Liver (tissue), 9 donors: ENCODE results near the gene SLC22A5. TPM values are rescaled to one million over a fixed set of nuclear protein-coding genes. Genes with fewer than 3 reads are reported as not detected.

ENCODE experiments used
- DNase-seq: peaks from one replicate; pipeline ENCODE4 v3.0.0-alpha.2; 2017; ENCODE audit warnings: low spot score
- H3K27ac ChIP-seq, 2 donors: one replicate each; pipeline ENCODE4 v1.7.0; 2013; ENCODE audit warnings: inconsistent platforms in 2 of 2, low read length in 2 of 2, control low read depth in 1 of 2, low read depth in 1 of 2, mild to moderate bottlenecking in 1 of 2
- H3K27me3 ChIP-seq, 4 donors: one replicate each; pipeline versions ENCODE4 v1.6.1 to v1.7.0; 2013; ENCODE audit warnings: low read length in 3 of 4, inconsistent platforms in 1 of 4, mild to moderate bottlenecking in 1 of 4, moderate library complexity in 1 of 4; ENCODE audit not compliant: control insufficient read depth in 4 of 4, insufficient read depth in 4 of 4
- H3K36me3 ChIP-seq, 4 donors: one replicate each; pipeline versions ENCODE4 v1.6.1 to v1.7.0; 2013; ENCODE audit warnings: low read length in 3 of 4, mild to moderate bottlenecking in 3 of 4, low read depth in 1 of 4, moderate library complexity in 1 of 4; ENCODE audit not compliant: control insufficient read depth in 4 of 4, insufficient read depth in 3 of 4
- H3K4me1 ChIP-seq, 4 donors: one replicate each; pipeline versions ENCODE4 v1.6.1 to v1.7.0; 2013; ENCODE audit warnings: low read length in 3 of 4, mild to moderate bottlenecking in 3 of 4, moderate library complexity in 1 of 4; ENCODE audit not compliant: control insufficient read depth in 4 of 4, insufficient read depth in 4 of 4
- H3K4me3 ChIP-seq, 3 donors: one replicate each; pipeline versions ENCODE4 v1.6.1 to v1.7.0; 2013; ENCODE audit warnings: low read length in 3 of 3, control low read depth in 1 of 3, low read depth in 1 of 3, mild to moderate bottlenecking in 1 of 3
- H3K9ac ChIP-seq, 2 donors: one replicate each; pipeline ENCODE4 v1.7.0; 2013; ENCODE audit warnings: low read length in 2 of 2, mild to moderate bottlenecking in 2 of 2, moderate library complexity in 2 of 2, control low read depth in 1 of 2, low read depth in 1 of 2
- H3K9me3 ChIP-seq, 4 donors: one replicate each; pipeline versions ENCODE4 v1.6.1 to v1.7.0; 2013; ENCODE audit warnings: low read length in 3 of 4; ENCODE audit not compliant: control insufficient read depth in 4 of 4
- ATF3 ChIP-seq: IDR thresholded peaks from 2 replicates; pipeline ENCODE4 v1.6.1; 2016; ENCODE audit warnings: antibody characterized with exemption
- CTCF ChIP-seq: fragments of 150-350 bp; IDR thresholded peaks from 2 replicates; pipeline ENCODE4 v1.5.1; 2017; ENCODE audit warnings: improper control_type of control experiment, low read depth, low read length; ENCODE audit not compliant: missing input control
- EGR1 ChIP-seq, 2 donors: IDR thresholded peaks; 2 replicates each; pipeline ENCODE4 v1.6.1; 2016 to 2018; ENCODE audit warnings: antibody characterized with exemption in 2 of 2, low read depth in 2 of 2
- FOXA1 ChIP-seq: IDR thresholded peaks from 2 replicates; pipeline ENCODE4 v1.6.1; 2016; ENCODE audit warnings: antibody characterized with exemption
- FOXA2 ChIP-seq: IDR thresholded peaks from 2 replicates; pipeline ENCODE4 v1.6.1; 2016; ENCODE audit warnings: antibody characterized with exemption
- GABPA ChIP-seq, 2 donors: IDR thresholded peaks in 1 of 2; conservative IDR thresholded peaks in 1 of 2; 2 replicates each; pipeline ENCODE4 v1.6.1; 2016; ENCODE audit warnings: antibody characterized with exemption in 2 of 2, mild to moderate bottlenecking in 1 of 2, moderate library complexity in 1 of 2
- HNF4A ChIP-seq, 2 donors: conservative IDR thresholded peaks; 2 replicates each; pipeline ENCODE4 v1.6.1; 2016; ENCODE audit warnings: antibody characterized with exemption in 2 of 2, mild to moderate bottlenecking in 2 of 2
- HNF4G ChIP-seq: IDR thresholded peaks from 2 replicates; pipeline ENCODE4 v1.6.1; 2016; ENCODE audit warnings: antibody characterized with exemption
- JUND ChIP-seq, 2 donors: IDR thresholded peaks; 2 replicates each; pipeline ENCODE4 v1.6.1; 2016; ENCODE audit warnings: antibody characterized with exemption in 2 of 2
- MAX ChIP-seq: IDR thresholded peaks from 2 replicates; pipeline ENCODE4 v1.6.1; 2016; ENCODE audit warnings: antibody characterized with exemption
- NR2F2 ChIP-seq: IDR thresholded peaks from 2 replicates; pipeline ENCODE4 v1.6.1; 2016; ENCODE audit warnings: antibody characterized with exemption
- RAD21 ChIP-seq, 2 donors: IDR thresholded peaks; 2 replicates each; pipeline ENCODE4 v1.6.1; 2016; ENCODE audit warnings: antibody characterized with exemption in 2 of 2, mild to moderate bottlenecking in 2 of 2
- REST ChIP-seq: IDR thresholded peaks from 2 replicates; pipeline ENCODE4 v1.6.1; 2016; ENCODE audit warnings: antibody characterized with exemption, mild to moderate bottlenecking
- RXRA ChIP-seq, 2 donors: IDR thresholded peaks; 2 replicates each; pipeline ENCODE4 v1.6.1; 2017 to 2018; ENCODE audit warnings: antibody characterized with exemption in 2 of 2, mild to moderate bottlenecking in 1 of 2
- SP1 ChIP-seq: IDR thresholded peaks from 2 replicates; pipeline ENCODE4 v1.6.1; 2018; ENCODE audit warnings: antibody characterized with exemption, mild to moderate bottlenecking
- TAF1 ChIP-seq: conservative IDR thresholded peaks from 2 replicates; pipeline ENCODE4 v1.6.1; 2016; ENCODE audit warnings: antibody characterized with exemption, mild to moderate bottlenecking
- YY1 ChIP-seq: IDR thresholded peaks from 2 replicates; pipeline ENCODE4 v1.6.1; 2016; ENCODE audit warnings: antibody characterized with exemption, mild to moderate bottlenecking
- ZBTB33 ChIP-seq: IDR thresholded peaks from 2 replicates; pipeline ENCODE4 v1.6.1; 2016; ENCODE audit warnings: antibody characterized with exemption
- WGBS: extraction: QIAGEN DNeasy Blood & Tissue Kit; methylation state at CpG from one replicate; pipeline ENCODE4 v1.1.7; 2013; 5-methylcytosine and 5-hydroxymethylcytosine counted together
- polyA plus RNA-seq, 2 donors: library from polyadenylated mRNA; stranded (reverse) in 1 of 2; unstranded in 1 of 2; fragments of 200-250 nt in 1 of 2; fragments of >200 nt in 1 of 2; fragmentation: Nextera tagmentation in 1 of 2; extraction: Ambion mirVana in 1 of 2; gene quantifications; one replicate each; pipeline versions ENCODE4 v1.2.1 to v1.2.3, GENCODE V29; 2013 to 2015
- total RNA-seq, 2 donors: library from RNA; depleted of rRNA; stranded (reverse); fragments of >200 nt; gene quantifications; one replicate each; pipeline ENCODE4 v1.2.3, GENCODE V29; 2014
- donor health status: healthy.
- donor health status: healthy.
- donor health status: healthy.
- donor health status: healthy.
- donor health status: healthy.

The SLC22A5 gene
- total and polyA plus RNA-seq, 4 donors: 3.4 to 12.7 (median 8.5) TPM

- WGBS: 78% methylated on average over 3 of the region's 3 CpGs
These were observed 48.3 kb upstream of the SLC22A5 start for GRCh38 chr5:132321109-132321721.

More at GRCh38 chr5:132321109-132321721, 48.3 kb upstream of the SLC22A5 start:
- Histone ChIP-seq H3K27me3 (no peaks in the 10 kb centered on the region), H3K9me3 (no peaks in the 10 kb centered on the region), H3K4me3 (no peak overlapping the region), H3K9ac (no peak overlapping the region), H3K4me1 (peaks cover 0 to 19% (median 8%) of the 10 kb centered on the region in 4 donors), H3K36me3 (peaks cover 0 to 8% (median 3%) of the 10 kb centered on the region in 4 donors), H3K27ac (no peak overlapping the region)
- TF ChIP-seq RXRA (IDR thresholded peaks at IDR 0.05) (peak; percentile 6 to 60), HNF4G (no peak), GABPA (IDR thresholded peaks at IDR 0.05 in 1 of 2, conservative IDR thresholded peaks at IDR 0.05 in 1 of 2) (no peak), EGR1 (IDR thresholded peaks at IDR 0.05; ENCODE audit: low read depth in 2 of 2) (no peak), RAD21 (IDR thresholded peaks at IDR 0.05) (peak; percentile 50 to 52), ATF3 (no peak), FOXA2 (peak; percentile 21), NR2F2 (no peak), REST (no peak), TAF1 (no peak), SP1 (peak; percentile 27), ZBTB33 (no peak), MAX (peak; percentile 43), CTCF (no peak), HNF4A (conservative IDR thresholded peaks at IDR 0.05) (peak; percentile 81 to 87), FOXA1 (no peak), YY1 (peak; percentile 30), JUND (IDR thresholded peaks at IDR 0.05) (peak in 1 of 2 donors; percentile 17)
- DNase-seq: no peak
